ENCODE measurements around the gene PDE4C.

PDE4C gene

GRCh38 chr19:18225702-18226468, at the start of gene PDE4C:
Gene PDE4C (minus strand): TSS chr19:18226438. CDS start chr19:18226415, 23 bp downstream.
- no peak for DNase-seq

DNA sequence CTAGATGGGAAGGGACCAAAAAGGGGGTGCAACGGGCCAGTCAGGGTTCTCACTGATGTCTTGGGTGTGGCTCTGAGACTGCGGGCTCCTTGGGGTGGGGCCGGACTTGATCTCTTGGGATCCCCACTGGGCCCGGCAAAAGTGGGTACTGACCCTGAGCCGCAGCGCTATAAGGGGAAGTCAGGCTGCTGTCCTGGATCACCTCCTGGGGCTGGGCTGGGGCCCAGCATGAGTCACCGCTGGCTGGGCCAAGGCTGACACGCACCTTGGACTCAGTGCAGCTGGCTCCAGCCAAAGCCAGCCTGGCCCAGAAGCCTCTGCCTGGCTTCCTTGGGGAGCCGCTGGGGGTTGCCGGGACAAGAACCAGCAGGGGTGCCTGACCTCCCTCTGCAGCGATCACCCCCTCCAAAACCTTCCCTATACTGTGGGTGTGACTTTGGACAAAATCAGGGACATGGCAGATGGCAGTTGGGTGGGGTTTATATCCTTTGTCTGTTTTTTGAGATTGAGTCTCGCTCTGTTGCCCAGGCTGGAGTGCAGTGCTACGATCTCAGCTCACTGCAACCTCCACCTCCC, 48.6 kb upstream of the PDE4C start:
- no peak for DNase-seq

- DNase-seq: no peak
Measured at GRCh38 chr19:18274219-18274780, 48.1 kb upstream of the PDE4C start, which contains the start of gene IQCN. Gene IQCN (minus strand): TSS chr19:18274452. CDS start chr19:18269478, 4,974 bp downstream.

DNA sequence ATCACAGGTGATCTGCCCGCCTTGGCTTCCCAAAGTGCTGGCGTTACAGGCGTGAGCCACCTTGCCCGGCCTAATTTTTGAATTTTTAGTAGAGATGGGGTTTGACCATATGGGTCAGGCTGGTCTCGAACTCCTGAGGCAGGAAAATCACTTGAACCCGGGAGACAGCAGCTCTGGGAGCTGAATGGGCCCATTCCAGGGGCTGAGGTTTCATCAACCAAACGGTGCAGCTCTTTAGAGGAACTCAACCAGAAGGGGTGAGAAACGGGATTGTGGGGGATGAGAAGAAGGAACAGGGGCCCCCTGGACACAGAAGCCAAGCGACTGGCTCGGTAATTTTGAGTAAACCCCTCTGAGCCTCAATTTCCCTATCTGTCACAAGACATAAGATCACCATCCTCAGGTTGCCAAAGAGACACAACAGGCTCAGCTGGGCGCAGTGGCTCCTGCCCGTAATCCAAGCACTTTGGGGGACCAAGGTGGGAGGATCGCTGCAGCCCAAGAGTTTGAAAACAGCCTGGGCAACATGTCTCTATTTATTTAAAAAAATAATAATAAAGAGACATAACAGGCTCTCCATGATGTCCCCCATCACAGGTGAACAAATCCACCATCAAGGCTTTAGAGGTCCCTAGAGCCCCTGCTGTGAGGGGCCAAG, 47.5 kb upstream of the PDE4C start:
- DNase-seq: no peak

DNA sequence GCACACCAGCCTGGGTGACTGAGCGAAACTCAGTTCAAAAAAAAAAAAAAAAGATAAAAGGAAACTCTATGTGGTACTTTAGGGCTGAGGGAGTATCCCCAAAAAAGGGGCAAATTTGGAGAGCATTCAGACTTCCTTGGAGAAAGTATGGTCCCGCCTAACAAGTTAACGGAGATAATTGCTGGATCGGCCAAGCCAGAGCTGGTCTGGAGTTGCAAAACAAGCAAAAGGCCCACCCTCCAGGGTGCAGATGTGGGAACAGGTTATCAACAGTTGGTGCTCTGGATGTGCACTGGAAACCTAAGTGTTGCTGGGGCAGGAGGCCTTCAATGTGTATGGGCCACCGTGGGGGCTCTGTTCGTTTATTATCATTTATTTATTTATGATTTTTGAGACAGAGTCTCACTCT, 45.2 kb upstream of the PDE4C start:
- no peak for DNase-seq

GRCh38 chr19:18270326-18270725, 44.1 kb upstream of the PDE4C start:
- DNase-seq: no peak

- no peak for DNase-seq
Measured at GRCh38 chr19:18269070-18269723, 43.0 kb upstream of the PDE4C start.

DNA sequence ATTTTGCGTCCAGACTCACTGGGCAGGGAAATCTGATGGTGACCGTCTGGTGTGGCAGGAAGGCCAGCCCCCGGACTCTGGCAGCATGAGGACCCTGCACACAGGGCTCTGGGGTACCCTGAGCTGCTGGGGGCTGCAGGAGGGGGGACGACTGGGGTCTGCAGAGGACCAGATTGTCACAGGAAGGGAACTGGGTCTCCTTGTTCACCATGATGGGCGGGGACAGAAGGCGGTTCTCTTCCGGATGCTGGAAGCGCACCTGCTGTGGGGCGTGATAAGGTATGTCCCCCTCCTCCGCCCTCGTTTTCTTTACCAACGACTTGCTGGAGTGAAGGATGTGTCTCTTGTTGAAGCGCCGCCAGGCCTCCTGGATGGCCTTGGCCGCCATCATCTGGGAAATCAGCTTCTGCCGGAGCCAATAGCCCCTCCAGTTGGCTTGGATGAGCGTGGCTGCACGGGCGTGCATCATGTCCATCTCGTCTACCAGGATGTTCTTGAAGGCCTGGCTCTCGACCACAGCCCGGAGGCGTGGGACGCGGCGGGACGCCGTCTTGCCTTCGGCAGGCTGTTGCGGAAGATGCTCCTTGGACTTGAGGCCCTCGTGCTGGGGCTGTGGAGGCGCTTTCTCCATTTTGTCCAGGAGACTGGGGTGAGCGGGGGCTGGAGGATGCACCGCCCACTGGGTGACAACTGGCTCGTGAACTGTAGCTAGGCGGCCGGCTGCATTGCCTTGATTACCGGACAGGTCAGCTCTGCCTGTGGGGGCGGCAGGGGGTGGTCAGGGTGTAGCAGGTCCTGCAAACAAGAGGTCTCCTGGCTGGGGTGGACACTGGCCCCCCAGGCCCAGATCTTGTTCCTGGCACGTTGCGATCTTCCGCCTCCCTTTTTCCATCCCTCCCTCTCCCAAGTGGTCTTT, 40.8 kb upstream of the PDE4C start:
- DNase-seq: no peak

- no peak for DNase-seq
Measured at GRCh38 chr19:18265582-18265981, 39.3 kb upstream of the PDE4C start.

GRCh38 chr19:18264971-18265540, 38.8 kb upstream of the PDE4C start:
- no peak for DNase-seq

DNA sequence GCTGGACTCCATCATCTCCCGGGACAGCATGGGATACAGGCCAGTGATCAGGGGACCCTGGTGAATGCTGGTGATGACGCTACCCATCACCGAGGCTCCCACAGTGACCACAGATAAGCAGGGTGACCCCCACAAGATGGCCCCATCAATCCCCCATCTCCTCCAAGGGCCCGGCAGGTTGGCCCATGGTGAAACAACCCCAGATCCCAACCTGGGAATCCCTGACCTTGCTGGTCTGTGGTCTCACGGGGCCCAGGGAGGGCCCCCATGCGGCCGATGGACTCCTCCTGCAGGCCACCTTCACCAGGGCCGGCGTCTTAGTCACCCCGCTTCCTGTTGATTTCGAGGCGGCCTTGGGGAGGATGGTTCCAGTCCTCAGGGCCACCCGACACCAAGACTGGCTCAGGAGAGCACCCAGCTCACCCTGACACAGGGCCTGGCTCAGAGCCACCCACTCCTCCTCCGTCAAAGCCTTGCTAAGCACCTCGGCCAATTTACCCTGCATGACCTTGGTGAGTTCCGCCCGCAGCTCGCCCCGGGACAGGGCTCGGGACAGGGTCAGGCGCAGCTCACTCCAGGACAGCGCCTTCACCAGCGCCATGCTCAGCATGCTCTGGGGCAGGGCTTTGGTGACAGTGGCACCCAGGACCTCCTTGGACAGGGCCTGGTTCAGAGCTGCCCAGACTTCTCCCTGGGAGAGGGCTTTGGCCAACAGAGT, 38.1 kb upstream of the PDE4C start:
- DNase-seq: no peak

DNA sequence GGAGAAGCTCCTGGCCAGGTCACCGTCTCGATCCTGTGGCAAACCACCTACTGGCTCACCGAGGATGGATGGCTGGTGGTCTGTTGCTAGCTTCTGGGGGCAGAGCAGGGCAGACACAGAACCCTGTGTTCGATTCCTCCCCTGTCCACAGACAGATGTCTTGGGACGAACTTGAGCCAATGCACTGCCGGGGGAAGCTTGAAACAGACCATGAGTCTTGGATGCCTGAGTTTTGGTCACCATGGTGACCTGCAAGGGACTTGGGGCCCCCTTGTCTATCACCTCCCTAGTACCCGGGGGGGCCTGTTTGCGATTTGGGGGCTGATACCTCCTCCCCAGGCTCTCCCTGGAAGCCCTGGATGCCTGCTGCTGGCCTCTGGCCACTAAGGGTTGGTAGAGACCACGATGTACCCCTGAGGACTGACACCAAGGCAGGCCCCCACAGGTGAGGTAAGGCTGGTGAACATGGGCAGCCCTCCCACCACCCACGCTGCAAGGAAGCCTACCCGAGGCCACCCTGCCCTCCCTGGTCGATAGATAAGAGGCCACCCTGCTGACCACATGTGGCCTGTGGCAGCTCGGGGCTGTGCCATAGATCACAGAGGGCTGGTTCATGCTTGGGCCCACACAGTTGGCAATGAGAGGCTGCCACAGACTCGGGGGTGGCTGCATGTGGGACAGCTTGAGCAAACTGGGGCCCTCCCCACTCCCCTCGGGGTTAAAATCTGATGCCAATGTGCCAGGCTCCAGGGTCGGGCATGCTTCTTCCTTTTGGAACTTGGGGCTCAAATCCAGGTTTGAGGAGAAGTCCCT, 37.3 kb upstream of the PDE4C start:
- no peak for DNase-seq

- DNase-seq: no peak
Measured at GRCh38 chr19:18262917-18263316, 36.7 kb upstream of the PDE4C start.

- DNase-seq: no peak
Measured at GRCh38 chr19:18262144-18262543, 35.9 kb upstream of the PDE4C start.

GRCh38 chr19:18261474-18261873, 35.2 kb upstream of the PDE4C start:
- no peak for DNase-seq

GRCh38 chr19:18259893-18260292, 33.7 kb upstream of the PDE4C start:
- DNase-seq: no peak

DNA sequence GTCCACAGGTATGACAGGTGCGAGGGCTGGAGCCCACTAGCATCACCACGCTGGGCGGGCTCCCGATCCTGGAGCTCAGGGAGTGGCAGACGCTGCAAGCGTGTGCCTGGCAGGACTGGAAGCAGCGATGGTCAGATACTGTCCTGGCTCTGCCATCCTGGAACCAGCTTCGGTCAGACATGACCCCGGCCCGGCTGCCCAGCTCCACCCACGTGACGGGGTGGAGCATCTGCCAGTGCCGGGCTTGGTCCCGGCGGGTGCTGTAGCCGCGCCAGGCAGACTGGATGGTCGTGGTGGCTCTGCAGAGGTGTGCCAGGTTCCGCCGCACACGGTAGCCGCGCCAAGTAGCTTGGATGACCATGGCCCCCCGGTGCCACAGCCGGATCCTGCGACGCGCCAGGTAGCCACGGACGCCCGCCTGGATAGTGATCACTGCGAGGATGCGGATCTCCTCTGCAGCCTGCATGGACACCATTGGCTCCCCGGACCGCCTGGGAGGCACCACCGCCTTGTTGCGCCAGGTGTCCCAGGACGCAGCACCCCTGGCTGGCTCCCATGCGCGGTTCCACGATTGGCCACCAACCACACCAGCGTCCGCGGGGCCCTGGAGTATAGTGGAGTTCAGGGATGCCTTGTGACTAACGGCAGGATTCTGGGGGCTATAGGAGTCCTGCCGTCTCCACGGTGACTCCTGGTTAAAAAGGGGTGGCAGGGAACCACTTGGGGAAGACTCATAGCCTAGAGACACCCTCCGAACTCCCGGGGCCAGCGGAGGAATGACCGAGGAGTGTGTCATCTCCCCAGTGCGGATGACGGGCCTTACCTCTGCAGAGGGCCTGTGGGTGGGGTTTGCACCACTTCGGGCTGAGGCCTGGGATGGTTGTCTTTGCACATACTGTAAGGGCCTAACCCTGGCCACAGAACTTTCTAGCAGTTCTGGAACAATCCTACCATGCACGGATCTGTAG, 31.5 kb upstream of the PDE4C start:
- no peak for DNase-seq

DNA sequence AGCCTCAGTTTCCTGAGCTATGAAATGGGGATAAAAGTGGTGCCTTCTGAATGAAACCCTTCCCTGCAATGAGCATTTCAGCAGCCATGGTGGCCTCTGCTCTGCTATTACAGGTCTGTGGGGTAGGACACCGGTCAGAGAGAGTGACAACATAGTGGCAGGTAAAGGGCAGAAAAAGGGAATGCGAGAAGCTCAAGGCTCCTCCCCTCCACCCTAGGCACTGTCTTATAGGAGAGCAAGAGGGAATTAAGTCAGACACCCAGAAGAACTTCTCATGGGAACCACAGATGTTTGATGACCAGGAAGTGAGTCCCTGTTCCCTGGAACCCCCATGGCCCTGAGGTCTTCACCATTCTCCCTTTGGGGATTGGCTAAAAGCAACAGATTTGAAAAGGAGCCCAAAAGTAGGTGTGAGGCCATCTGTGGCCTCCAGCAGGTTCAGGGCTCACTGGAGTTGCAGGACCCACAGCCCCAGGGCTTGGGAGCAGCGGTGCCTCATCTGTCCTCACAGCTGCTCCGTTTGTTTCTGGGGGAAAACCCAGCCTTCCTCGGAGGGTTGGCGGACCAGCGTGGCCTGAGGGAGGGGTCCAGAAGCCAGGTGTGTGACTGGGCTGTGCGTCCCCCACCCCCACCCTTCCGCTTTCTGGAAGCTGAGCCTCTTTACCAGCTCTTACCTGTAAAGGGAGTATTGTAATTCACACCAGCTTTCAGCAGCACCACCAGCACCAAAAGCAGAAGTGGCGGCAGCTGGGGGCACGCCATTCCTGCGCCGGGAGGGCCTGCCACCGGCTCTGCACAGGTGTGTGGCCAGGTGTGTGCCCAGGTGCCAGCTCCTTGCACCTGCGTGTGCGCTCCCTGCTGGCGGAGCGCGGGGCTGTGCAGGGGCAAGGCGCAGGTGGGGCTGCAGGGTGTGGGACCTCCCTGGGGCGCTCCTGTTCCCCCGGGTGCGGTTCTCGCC, 28.6 kb upstream of the PDE4C start:
- DNase-seq: no peak

All from NCI-H1048 (cell line).